ENCODE measurements around the gene RFC2.

The RFC2 gene

GRCh38 chr7:74283858-74284447, 29.8 kb upstream of the RFC2 start:
- Histone ChIP-seq H3K4me1 (ENCODE audit: control insufficient read depth in 5 of 5, insufficient read depth in 5 of 5, low read length in 5 of 5) (peaks cover 5 to 34% (median 23%) of the 10 kb centered on the region in 5 donors), H3K27me3 (ENCODE audit: control insufficient read depth in 5 of 5, insufficient read depth in 4 of 5, low read length in 5 of 5) (no peaks in the 10 kb centered on the region), H3K36me3 (ENCODE audit: control insufficient read depth in 5 of 5, insufficient read depth in 5 of 5, low read length in 5 of 5) (no peaks in the 10 kb centered on the region), H3K9me3 (ENCODE audit: control insufficient read depth in 5 of 5, low read length in 5 of 5) (no peaks in the 10 kb centered on the region), H3K9ac (ENCODE audit: low read length in 5 of 5) (no peak overlapping the region), H3K4me3 (ENCODE audit: low read depth in 1 of 5, low read length in 5 of 5) (no peak overlapping the region), H3K27ac (ENCODE audit: low read depth, low read length) (no peak overlapping the region)

GRCh38 chr7:74282748-74283459, 28.7 kb upstream of the RFC2 start:
- no peaks in the 10 kb centered on the region for H3K36me3 ChIP-seq (ENCODE audit: control insufficient read depth in 5 of 5, insufficient read depth in 5 of 5, low read length in 5 of 5)
- no peaks in the 10 kb centered on the region for H3K9me3 ChIP-seq (ENCODE audit: control insufficient read depth in 5 of 5, low read length in 5 of 5)
- peaks cover 3 to 24% (median 14%) of the 10 kb centered on the region in 5 donors for H3K4me1 ChIP-seq (ENCODE audit: control insufficient read depth in 5 of 5, insufficient read depth in 5 of 5, low read length in 5 of 5)
- H3K4me3 ChIP-seq (ENCODE audit: low read depth in 1 of 5, low read length in 5 of 5) = no peak overlapping the region
- H3K27me3 ChIP-seq (ENCODE audit: control insufficient read depth in 5 of 5, insufficient read depth in 4 of 5, low read length in 5 of 5) = no peaks in the 10 kb centered on the region
- no peak overlapping the region for H3K9ac ChIP-seq (ENCODE audit: low read length in 5 of 5)
- no peak overlapping the region for H3K27ac ChIP-seq (ENCODE audit: low read depth, low read length)

GRCh38 chr7:74280985-74281384, 26.8 kb upstream of the RFC2 start:
- no peak overlapping the region for H3K9ac ChIP-seq (ENCODE audit: low read length in 5 of 5)
- H3K4me3 ChIP-seq (ENCODE audit: low read depth in 1 of 5, low read length in 5 of 5) = no peak overlapping the region
- peaks cover 3 to 23% (median 14%) of the 10 kb centered on the region in 5 donors for H3K4me1 ChIP-seq (ENCODE audit: control insufficient read depth in 5 of 5, insufficient read depth in 5 of 5, low read length in 5 of 5)
- H3K27ac ChIP-seq (ENCODE audit: low read depth, low read length) = no peak overlapping the region
- no peaks in the 10 kb centered on the region for H3K27me3 ChIP-seq (ENCODE audit: control insufficient read depth in 5 of 5, insufficient read depth in 4 of 5, low read length in 5 of 5)
- H3K9me3 ChIP-seq (ENCODE audit: control insufficient read depth in 5 of 5, low read length in 5 of 5) = no peaks in the 10 kb centered on the region
- H3K36me3 ChIP-seq (ENCODE audit: control insufficient read depth in 5 of 5, insufficient read depth in 5 of 5, low read length in 5 of 5) = no peaks in the 10 kb centered on the region

GRCh38 chr7:74277636-74278035, 23.4 kb upstream of the RFC2 start:
- Histone ChIP-seq H3K9ac (ENCODE audit: low read length in 5 of 5) (no peak overlapping the region), H3K27me3 (ENCODE audit: control insufficient read depth in 5 of 5, insufficient read depth in 4 of 5, low read length in 5 of 5) (no peaks in the 10 kb centered on the region), H3K36me3 (ENCODE audit: control insufficient read depth in 5 of 5, insufficient read depth in 5 of 5, low read length in 5 of 5) (no peaks in the 10 kb centered on the region), H3K27ac (ENCODE audit: low read depth, low read length) (no peak overlapping the region), H3K4me3 (ENCODE audit: low read depth in 1 of 5, low read length in 5 of 5) (no peak overlapping the region), H3K4me1 (ENCODE audit: control insufficient read depth in 5 of 5, insufficient read depth in 5 of 5, low read length in 5 of 5) (peaks cover 3 to 18% (median 14%) of the 10 kb centered on the region in 5 donors), H3K9me3 (ENCODE audit: control insufficient read depth in 5 of 5, low read length in 5 of 5) (no peaks in the 10 kb centered on the region)

GRCh38 chr7:74275401-74275881, 21.2 kb upstream of the RFC2 start:
- Histone ChIP-seq H3K36me3 (ENCODE audit: control insufficient read depth in 5 of 5, insufficient read depth in 5 of 5, low read length in 5 of 5) (no peaks in the 10 kb centered on the region), H3K4me3 (ENCODE audit: low read depth in 1 of 5, low read length in 5 of 5) (no peak overlapping the region), H3K4me1 (ENCODE audit: control insufficient read depth in 5 of 5, insufficient read depth in 5 of 5, low read length in 5 of 5) (peaks cover 6 to 30% (median 20%) of the 10 kb centered on the region in 5 donors), H3K27me3 (ENCODE audit: control insufficient read depth in 5 of 5, insufficient read depth in 4 of 5, low read length in 5 of 5) (peaks cover 0 to 2% (median 0%) of the 10 kb centered on the region in 5 donors), H3K9ac (ENCODE audit: low read length in 5 of 5) (no peak overlapping the region), H3K9me3 (ENCODE audit: control insufficient read depth in 5 of 5, low read length in 5 of 5) (no peaks in the 10 kb centered on the region), H3K27ac (ENCODE audit: low read depth, low read length) (no peak overlapping the region)

GRCh38 chr7:74272305-74273038, 18.3 kb upstream of the RFC2 start:
- peaks cover 4 to 23% (median 14%) of the 10 kb centered on the region in 5 donors for H3K4me1 ChIP-seq (ENCODE audit: control insufficient read depth in 5 of 5, insufficient read depth in 5 of 5, low read length in 5 of 5)
- peaks cover 0 to 2% (median 0%) of the 10 kb centered on the region in 5 donors for H3K27me3 ChIP-seq (ENCODE audit: control insufficient read depth in 5 of 5, insufficient read depth in 4 of 5, low read length in 5 of 5)
- H3K9me3 ChIP-seq (ENCODE audit: control insufficient read depth in 5 of 5, low read length in 5 of 5) = no peaks in the 10 kb centered on the region
- peak overlapping the region in 4 of 5 donors; percentile 1 to 48 (median 42) for H3K4me3 ChIP-seq (ENCODE audit: low read depth in 1 of 5, low read length in 5 of 5)
- no peaks in the 10 kb centered on the region for H3K36me3 ChIP-seq (ENCODE audit: control insufficient read depth in 5 of 5, insufficient read depth in 5 of 5, low read length in 5 of 5)
- H3K9ac ChIP-seq (ENCODE audit: low read length in 5 of 5) = peak overlapping the region in 4 of 5 donors; percentile 31 to 59 (median 42)
- H3K27ac ChIP-seq (ENCODE audit: low read depth, low read length) = peak overlapping the region; percentile 74

GRCh38 chr7:74271742-74272141, 17.5 kb upstream of the RFC2 start:
- Histone ChIP-seq H3K9me3 (ENCODE audit: control insufficient read depth in 5 of 5, low read length in 5 of 5) (no peaks in the 10 kb centered on the region), H3K9ac (ENCODE audit: low read length in 5 of 5) (peak overlapping the region in 1 of 5 donors; percentile 31), H3K27ac (ENCODE audit: low read depth, low read length) (peak overlapping the region; percentile 74), H3K4me1 (ENCODE audit: control insufficient read depth in 5 of 5, insufficient read depth in 5 of 5, low read length in 5 of 5) (peaks cover 4 to 23% (median 14%) of the 10 kb centered on the region in 5 donors), H3K36me3 (ENCODE audit: control insufficient read depth in 5 of 5, insufficient read depth in 5 of 5, low read length in 5 of 5) (no peaks in the 10 kb centered on the region), H3K4me3 (ENCODE audit: low read depth in 1 of 5, low read length in 5 of 5) (peak overlapping the region in 1 of 5 donors; percentile 47), H3K27me3 (ENCODE audit: control insufficient read depth in 5 of 5, insufficient read depth in 4 of 5, low read length in 5 of 5) (peaks cover 0 to 2% (median 0%) of the 10 kb centered on the region in 5 donors)

GRCh38 chr7:74269757-74270277, 15.6 kb upstream of the RFC2 start:
- no peak overlapping the region for H3K27ac ChIP-seq (ENCODE audit: low read depth, low read length)
- peaks cover 0 to 2% (median 0%) of the 10 kb centered on the region in 5 donors for H3K27me3 ChIP-seq (ENCODE audit: control insufficient read depth in 5 of 5, insufficient read depth in 4 of 5, low read length in 5 of 5)
- H3K9ac ChIP-seq (ENCODE audit: low read length in 5 of 5) = peak overlapping the region in 3 of 5 donors; percentile 69 to 71 (median 70)
- peak overlapping the region; percentile 47 to 69 (median 64) for H3K4me3 ChIP-seq (ENCODE audit: low read depth in 1 of 5, low read length in 5 of 5)
- H3K36me3 ChIP-seq (ENCODE audit: control insufficient read depth in 5 of 5, insufficient read depth in 5 of 5, low read length in 5 of 5) = no peaks in the 10 kb centered on the region
- H3K9me3 ChIP-seq (ENCODE audit: control insufficient read depth in 5 of 5, low read length in 5 of 5) = no peaks in the 10 kb centered on the region
- H3K4me1 ChIP-seq (ENCODE audit: control insufficient read depth in 5 of 5, insufficient read depth in 5 of 5, low read length in 5 of 5) = peaks cover 4 to 23% (median 14%) of the 10 kb centered on the region in 5 donors

- peaks cover 4 to 26% (median 17%) of the 10 kb centered on the region in 5 donors for H3K4me1 ChIP-seq (ENCODE audit: control insufficient read depth in 5 of 5, insufficient read depth in 5 of 5, low read length in 5 of 5)
- H3K4me3 ChIP-seq (ENCODE audit: low read depth in 1 of 5, low read length in 5 of 5) = no peak overlapping the region
- H3K36me3 ChIP-seq (ENCODE audit: control insufficient read depth in 5 of 5, insufficient read depth in 5 of 5, low read length in 5 of 5) = no peaks in the 10 kb centered on the region
- H3K27ac ChIP-seq (ENCODE audit: low read depth, low read length) = no peak overlapping the region
- H3K9me3 ChIP-seq (ENCODE audit: control insufficient read depth in 5 of 5, low read length in 5 of 5) = no peaks in the 10 kb centered on the region
- no peak overlapping the region for H3K9ac ChIP-seq (ENCODE audit: low read length in 5 of 5)
- peaks cover 0 to 2% (median 0%) of the 10 kb centered on the region in 5 donors for H3K27me3 ChIP-seq (ENCODE audit: control insufficient read depth in 5 of 5, insufficient read depth in 4 of 5, low read length in 5 of 5)
Measured at GRCh38 chr7:74267756-74268565, 13.8 kb upstream of the RFC2 start.

Measured in subcutaneous abdominal adipose tissue (tissue), 5 donors.